ENCODE results near the gene SLC36A3. TPM values are rescaled to one million over a fixed set of nuclear protein-coding genes. Genes with fewer than 3 reads are reported as not detected.

The SLC36A3 gene
- total and polyA plus RNA-seq, 2 of the 4 experiments (the other 2 are of a cell fraction) = not detected

- Histone ChIP-seq H3K4me1 (ENCODE audit: control insufficient read depth, insufficient read depth, low read length) (no peaks in the 10 kb centered on the region; the same call in 1 of the 2 replicates), H3K4me2 (ENCODE audit: low read depth, low read length) (no peak overlapping the region), H2AK5ac (ENCODE audit: low read depth, low read length) (no peak overlapping the region), H3K4ac (ENCODE audit: low read depth, low read length) (no peak overlapping the region), H2AK9ac (replicated peaks; ENCODE audit: low read depth, low read length, poor library complexity) (peak overlapping the region; percentile 57), H2AFZ (replicated peaks; ENCODE audit: low read length, poor library complexity) (peak overlapping the region; percentile 2), H2BK120ac (ENCODE audit: low read depth, low read length) (no peak overlapping the region), H4K8ac (ENCODE audit: low read depth in 2 of 2, low read length in 2 of 2) (no peak overlapping the region), H3K18ac (ENCODE audit: low read depth, low read length) (no peak overlapping the region), H4K91ac (ENCODE audit: insufficient read depth, low read depth, low read length) (no peak overlapping the region), H3K36me3 (ENCODE audit: control insufficient read depth, insufficient read depth, low read length) (no peaks in the 10 kb centered on the region), H3K9me1 (ENCODE audit: insufficient read depth, low read length) (peaks cover 5% of the 10 kb centered on the region; the same call in 1 of the 2 replicates), H3K79me1 (ENCODE audit: low read depth in 1 of 2, low read length in 2 of 2) (peaks cover 0 to 5% of the 10 kb centered on the region in 2 experiments; a peak in 2 of 4 replicates), H2BK15ac (ENCODE audit: low read depth, low read length) (no peak overlapping the region), H3K27me3 (ENCODE audit: control insufficient read depth, insufficient read depth, low read length) (no peaks in the 10 kb centered on the region), H4K5ac (ENCODE audit: low read depth, low read length) (no peak overlapping the region), H4K20me1 (ENCODE audit: insufficient read depth, low read length) (no peaks in the 10 kb centered on the region), H2BK20ac (ENCODE audit: low read depth, low read length) (no peak overlapping the region), H3K23ac (ENCODE audit: low read depth, low read length) (no peak overlapping the region), H3K9ac (ENCODE audit: low read depth, low read length) (no peak overlapping the region), H3K9me3 (ENCODE audit: control insufficient read depth, insufficient read depth, low read length) (no peaks in the 10 kb centered on the region), H3K14ac (replicated peaks; ENCODE audit: low read depth, low read length) (no peak overlapping the region), H3K27ac (ENCODE audit: insufficient read depth, low read length) (no peak overlapping the region), H2BK5ac (ENCODE audit: low read depth, low read length, poor library complexity, severe bottlenecking) (no peak overlapping the region), H3K4me3 (ENCODE audit: insufficient read depth, low read depth, low read length) (no peak overlapping the region), H3K56ac (ENCODE audit: extremely low read depth, insufficient read depth, low read length) (no peak overlapping the region)
- TF ChIP-seq MAZ (IDR thresholded peaks at IDR 0.05; ENCODE audit: borderline replicate concordance, low read depth, low read length) = no peak
- TF ChIP-seq FOS (IDR thresholded peaks at IDR 0.05; ENCODE audit: low read depth, low read length) = no peak
- TF ChIP-seq CTCF (conservative IDR thresholded peaks at IDR 0.05; ENCODE audit: low read depth, low read length) = no peak
- no peak for TF ChIP-seq SMC3 (IDR thresholded peaks at IDR 0.05; ENCODE audit: low read depth, low read length)
- no peak for TF ChIP-seq USF2 (IDR thresholded peaks at IDR 0.05; ENCODE audit: low read depth, low read length)
- TF ChIP-seq CEBPB (IDR thresholded peaks at IDR 0.05; ENCODE audit: low read depth, low read length) = no peak; the same call in 1 of the 2 replicates
- TF ChIP-seq ELK1 (IDR thresholded peaks at IDR 0.05; ENCODE audit: borderline replicate concordance, low read depth, low read length) = no peak
- TF ChIP-seq MXI1 (IDR thresholded peaks at IDR 0.05; ENCODE audit: borderline replicate concordance, low read depth, low read length) = no peak
- TF ChIP-seq NFE2L2 (IDR thresholded peaks at IDR 0.05; ENCODE audit: low read depth, low read length) = no peak
- no peak for TF ChIP-seq CHD1 (IDR thresholded peaks at IDR 0.05; ENCODE audit: low read depth, low read length)
- BruUV-seq (replicated peaks) = no TSS peak
- ChIA-PET POLR2A (ENCODE audit: unreplicated experiment) (no interaction called here), CTCF (interaction anchor here (0.5 to 0.9 kb wide), 2 partner anchors 19 to 1068 kb away, joined by 3 read pairs; no protein-coding TSS in a partner anchor)
- intact Hi-C loops (cut with micrococcal nuclease) = no loop called here
- no CpG with 5 or more reads among the region's 5 CpGs for WGBS, 2 experiments (ENCODE audit: extremely low coverage in 2 of 2, insufficient read length in 1 of 2)
- in situ Hi-C loops (cut with MboI; ENCODE audit: low sequenced_read_pairs) = no loop called here
- peak; percentile 19 for DNase-seq
- no peak; the same call in 1 of the 2 replicates for ATAC-seq (ENCODE audit: low read depth)
- dilution Hi-C loops (cut with HindIII; ENCODE audit: low sequenced_read_pairs, unreplicated experiment) = no loop called here
These were observed 45.8 kb downstream of the SLC36A3 start for GRCh38 chr5:151257731-151258181.

All from IMR-90 (cell line).